G401.6 (cell line): ENCODE measurements around the gene ZNF580.
A peak's percentile ranks its signal among the peaks of the same experiment; 100 is the strongest.

Experiments used
- FAIRE-seq: peaks from 2 replicates; lab custom pipeline; 2012; peaks lifted over from hg19 to GRCh38; lab: Jason Lieb, UNC

Gene ZNF580

DNA sequence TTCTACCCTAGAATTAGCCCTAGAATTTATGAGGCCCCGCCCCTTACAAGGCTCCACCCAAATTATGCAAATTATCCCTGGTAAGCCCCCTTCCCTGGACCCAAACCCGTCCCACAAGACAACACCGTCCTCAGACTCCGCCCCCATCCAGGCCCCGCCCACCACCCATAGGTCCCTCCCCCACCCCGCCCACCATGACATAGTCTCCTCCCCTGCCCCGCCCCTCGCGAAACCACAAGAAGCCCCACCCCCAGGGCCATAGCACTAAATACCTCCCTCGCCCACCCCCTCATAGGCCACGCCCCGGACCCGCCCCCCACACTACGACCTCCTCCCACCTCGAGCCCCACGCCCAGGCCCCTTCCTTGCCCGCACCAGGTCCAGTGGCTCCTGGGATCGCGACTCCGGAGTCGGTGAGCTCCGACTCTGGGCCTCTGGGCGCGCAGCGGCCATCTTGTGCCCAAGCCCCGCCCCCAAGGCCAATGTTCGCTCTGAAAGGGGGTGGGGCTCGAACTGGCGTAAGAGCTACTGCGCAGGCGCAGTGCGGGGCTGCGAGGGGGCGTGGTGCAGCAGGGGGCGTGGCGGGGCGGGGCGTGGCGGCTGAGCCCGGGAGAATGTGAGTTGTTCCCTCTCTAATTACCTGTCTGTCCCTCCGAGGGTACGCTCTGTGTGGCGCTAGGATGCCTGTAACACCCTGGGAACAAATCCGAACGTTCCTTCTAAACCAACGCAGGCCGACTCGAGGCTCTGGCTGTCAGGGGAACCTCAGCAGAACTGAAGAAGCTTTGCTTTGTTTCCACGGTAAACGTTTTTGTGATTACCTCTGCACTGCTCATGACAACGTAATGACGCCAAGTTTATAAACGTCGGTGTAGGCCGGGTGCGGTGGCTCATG lies 16.4 kb upstream of the ZNF580 start, which contains the start of gene ZNF784:
TSS of gene ZNF784 (minus strand) at position 458 of the 895 bp plus-strand sequence. CDS start at position 453, 5 bp downstream.
- FAIRE-seq = peak; percentile 79

DNA sequence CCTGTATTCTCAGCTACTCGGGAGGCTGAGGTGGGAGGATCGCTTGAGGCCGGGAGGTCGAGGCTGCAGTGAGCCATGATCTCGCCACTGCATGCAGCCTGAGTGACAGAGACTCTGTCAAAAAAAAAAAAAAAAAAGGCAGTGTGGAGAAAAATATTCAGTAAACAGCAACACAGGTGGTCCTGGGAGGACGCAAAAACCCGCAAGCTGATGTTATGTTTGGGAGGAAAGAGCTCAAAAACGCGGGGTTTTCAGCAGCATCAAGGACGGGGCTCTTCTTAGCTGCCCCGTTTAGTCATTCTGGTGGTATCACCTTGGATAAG lies 15.8 kb upstream of the ZNF580 start:
- no peak for FAIRE-seq

DNA sequence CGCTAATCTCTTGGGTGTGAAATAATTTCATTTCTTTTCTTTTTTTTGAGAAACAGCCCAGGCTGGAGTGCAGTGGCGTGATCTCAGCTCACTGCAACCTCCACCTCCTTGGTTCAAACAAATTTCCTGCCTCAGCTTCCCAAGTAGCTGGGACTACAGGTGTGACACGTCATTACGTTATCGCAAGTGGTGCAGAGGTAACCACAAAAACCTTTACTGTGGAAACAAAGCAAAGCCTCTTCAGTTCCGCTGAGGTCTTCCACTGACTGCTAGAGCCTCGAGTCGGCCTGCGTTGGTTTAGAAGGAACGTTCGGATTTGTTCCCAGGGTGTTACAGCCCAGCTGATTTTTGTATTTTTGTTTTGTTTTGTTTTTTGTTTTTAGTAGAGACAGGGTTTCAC lies 14.5 kb upstream of the ZNF580 start:
- no peak for FAIRE-seq

DNA sequence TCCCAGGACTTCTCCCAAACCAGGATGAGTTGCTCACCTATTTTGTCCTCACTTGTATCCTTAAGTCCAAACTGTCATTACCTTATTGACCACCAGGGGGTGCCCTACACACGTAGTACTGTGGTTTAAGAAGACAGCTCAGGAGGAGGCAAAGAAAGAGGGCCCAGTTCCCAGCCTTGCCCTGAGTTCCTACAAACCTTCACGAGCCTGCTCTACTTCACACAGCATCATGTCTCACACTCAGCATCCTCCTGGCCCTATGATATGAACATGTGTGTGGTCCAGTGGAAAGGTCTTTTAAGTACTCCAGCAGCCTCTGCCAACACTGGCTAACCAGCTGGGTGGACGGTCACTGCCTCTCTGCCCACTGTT lies 8.4 kb upstream of the ZNF580 start:
- peak; percentile 80 for FAIRE-seq

DNA sequence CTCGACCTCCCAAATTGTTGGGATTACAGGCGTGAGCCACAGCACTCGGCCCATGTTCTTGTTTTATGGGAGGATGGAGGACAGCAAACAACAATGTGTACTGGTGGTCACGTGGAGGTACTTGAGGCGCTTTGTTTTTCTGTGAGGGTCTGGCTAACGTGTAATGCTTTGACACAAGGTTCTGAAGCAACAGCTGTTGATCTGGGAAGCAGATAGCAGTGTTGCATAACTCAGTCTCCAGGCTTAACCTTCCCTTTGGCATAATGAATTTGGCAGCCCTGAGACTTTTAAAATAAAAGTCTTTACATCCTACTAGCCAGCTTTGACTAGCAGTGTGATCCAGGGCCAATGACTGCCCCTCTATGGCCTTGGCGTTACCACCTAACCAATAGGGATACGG lies 6.9 kb upstream of the ZNF580 start:
- FAIRE-seq = no peak

DNA sequence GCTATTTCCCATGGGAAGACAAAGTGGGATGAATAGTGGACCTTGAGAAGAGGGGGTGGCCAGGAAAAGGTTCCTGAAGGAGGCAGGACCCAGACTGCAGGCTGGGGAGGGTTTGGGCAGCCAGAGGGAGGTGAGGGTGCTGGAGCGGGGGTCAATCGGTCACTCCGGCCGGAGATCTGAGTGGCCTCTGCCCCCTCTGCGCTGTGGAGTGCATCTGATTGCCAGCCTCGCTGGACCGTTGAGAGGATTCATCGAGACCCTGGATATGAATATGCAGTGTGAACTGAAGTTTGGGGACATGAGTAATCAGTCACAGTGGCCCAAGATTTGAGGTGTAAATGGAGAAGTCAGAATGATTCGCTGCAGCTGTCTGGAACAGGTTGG lies 5.5 kb upstream of the ZNF580 start:
- no peak for FAIRE-seq

DNA sequence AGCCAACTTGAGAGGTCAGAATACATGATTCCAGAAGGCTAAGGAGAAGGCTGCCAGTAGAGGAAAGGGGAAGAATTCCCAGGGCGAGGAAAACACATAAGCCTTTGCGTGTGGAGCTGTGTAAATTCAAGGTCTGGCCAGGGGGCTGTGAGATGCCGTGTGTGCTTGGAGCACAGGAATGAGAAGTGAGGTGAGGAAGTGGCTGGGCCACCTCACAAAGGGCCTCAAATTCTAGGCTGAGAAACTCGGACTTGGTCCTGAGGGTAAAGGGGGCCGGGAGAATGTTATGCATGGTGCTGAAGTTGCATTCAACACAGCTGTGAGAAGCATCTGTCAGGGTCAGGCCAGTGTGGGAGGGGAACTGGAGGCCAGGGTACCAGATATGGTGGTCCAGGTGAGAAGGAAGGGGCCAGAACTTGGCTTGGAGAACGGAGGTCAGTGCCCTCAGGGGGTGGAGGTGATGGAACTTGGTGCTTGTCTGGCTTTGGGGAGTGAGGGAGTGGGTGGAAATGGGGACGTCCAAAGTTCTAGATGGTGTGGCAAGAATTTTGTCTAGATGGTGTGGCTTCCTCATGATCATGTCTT lies 4.9 kb upstream of the ZNF580 start:
- FAIRE-seq = no peak

DNA sequence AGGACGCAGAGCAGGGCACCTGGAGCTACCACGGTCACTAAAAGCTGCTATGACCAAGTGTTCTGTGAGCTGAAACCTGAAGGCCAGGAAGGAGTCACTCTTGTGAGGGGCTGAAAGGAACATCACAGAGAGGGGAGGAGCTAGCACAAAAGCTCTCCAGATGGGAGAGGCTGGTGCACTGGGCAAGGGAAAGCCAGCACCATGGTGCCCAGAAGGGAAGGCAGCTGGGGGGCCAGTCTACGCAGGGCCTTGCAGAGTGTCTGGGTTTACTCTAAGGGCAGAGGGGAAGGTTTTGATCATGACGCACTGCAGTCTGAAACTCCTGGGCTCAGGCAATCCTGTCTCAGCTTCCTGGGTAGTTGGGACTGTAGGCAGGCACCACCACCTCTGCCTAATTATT lies 4.1 kb upstream of the ZNF580 start:
- FAIRE-seq = no peak

DNA sequence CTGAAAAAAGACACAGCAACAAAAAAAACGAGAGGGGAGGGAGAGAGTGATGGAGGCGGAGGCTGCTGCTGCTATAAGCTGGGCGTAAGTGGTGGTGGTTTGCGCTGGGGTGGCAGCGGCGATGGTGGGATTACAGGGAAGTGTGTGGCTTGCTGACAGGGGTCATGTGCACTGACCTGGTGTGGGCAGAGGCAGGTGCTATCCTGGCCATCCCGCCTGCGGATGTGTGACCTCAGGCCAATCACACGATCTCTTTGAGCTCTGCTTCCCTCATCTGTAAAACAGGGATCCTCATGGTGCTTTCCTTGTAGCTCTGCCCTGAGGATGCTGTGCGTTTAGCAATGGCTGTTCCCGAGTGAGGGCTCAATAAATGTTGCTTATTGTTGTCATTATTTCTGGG lies 3.3 kb upstream of the ZNF580 start:
- FAIRE-seq = no peak

DNA sequence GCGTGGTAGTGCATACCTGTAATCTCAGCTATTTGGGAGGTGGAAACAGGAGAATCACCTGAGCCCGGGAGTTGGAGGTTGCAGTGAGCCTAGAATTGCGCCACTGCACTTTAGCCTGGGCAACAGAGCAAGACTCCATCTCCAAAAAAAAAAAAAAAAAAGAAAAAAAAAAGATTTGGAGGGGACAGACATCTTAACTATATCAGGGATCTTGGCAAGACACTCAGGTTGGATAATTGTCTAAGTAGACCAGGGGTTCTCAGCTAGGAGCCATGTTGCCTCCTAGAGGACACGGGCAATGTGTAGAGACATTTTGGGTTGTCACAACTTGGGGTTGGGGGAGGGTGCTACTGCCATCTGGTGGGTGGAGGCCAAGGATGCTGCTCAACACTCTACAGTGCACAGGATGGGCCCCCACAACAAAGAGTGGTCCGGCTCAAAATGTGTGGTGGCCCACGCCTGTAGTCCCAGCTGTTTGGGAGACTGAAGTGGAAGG lies 1.9 kb upstream of the ZNF580 start:
- no peak for FAIRE-seq

DNA sequence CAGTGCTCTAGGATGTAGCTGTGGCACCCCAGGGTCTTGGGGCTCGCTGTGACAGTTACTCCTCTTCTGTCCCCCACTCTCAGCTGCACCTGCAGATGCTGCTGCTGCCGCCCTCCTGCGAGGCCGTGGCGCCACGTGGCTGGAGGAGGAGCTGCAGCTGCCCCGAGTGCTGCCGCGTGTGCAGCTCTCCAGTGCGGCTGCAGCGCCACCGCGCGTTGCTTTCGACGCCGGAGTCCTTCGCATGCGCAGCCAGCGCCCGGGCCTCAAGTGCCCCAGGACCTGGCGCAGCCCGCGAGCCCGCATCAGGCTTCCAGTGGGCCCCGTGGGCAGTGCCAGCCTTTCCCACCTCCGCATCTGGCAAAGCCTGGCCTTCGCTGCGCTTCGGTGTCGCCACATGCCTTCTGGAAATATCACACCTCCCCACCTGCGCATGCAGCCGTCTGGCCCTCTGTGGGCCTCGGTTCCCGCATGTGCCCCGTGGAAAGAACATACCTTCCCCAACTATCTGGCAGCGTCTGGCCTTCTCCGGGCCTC lies 692 bp upstream of the ZNF580 start:
- FAIRE-seq = no peak

DNA sequence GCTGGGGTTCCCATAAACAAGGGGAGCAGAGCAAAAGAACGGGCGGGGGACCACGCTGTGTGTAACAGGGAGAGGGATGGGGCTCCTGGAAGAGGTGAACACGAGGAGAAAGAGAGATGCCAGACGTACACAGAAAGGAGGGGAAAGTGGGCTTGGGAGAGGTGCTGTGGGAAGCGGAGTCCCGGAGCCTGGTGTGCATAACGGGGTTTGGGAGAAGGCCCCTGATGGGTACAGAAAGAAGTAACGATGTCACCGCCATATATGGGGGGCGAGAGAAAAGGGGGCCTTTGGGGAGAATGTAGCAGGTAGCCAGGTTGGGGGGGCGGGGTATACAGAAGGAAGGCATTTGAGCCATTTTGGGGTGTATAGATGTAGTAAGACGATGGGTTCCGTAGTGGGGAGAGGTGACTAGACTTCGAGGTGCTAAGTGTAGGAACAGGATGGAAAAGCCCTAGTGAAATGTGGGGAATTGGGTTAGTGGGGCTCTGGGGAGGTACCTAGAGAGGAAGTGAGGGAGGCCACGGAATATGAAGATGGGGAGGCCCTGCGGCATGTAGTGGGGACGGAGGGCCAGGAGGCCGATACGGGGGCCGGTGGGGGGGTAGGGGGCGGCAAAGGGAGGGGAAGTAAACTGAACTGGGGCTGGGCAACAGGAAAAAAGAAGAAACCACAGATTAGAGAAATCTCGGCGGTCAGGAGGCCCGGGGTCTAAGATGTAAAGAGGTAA lies 787 bp downstream of the ZNF580 start:
- FAIRE-seq = no peak

DNA sequence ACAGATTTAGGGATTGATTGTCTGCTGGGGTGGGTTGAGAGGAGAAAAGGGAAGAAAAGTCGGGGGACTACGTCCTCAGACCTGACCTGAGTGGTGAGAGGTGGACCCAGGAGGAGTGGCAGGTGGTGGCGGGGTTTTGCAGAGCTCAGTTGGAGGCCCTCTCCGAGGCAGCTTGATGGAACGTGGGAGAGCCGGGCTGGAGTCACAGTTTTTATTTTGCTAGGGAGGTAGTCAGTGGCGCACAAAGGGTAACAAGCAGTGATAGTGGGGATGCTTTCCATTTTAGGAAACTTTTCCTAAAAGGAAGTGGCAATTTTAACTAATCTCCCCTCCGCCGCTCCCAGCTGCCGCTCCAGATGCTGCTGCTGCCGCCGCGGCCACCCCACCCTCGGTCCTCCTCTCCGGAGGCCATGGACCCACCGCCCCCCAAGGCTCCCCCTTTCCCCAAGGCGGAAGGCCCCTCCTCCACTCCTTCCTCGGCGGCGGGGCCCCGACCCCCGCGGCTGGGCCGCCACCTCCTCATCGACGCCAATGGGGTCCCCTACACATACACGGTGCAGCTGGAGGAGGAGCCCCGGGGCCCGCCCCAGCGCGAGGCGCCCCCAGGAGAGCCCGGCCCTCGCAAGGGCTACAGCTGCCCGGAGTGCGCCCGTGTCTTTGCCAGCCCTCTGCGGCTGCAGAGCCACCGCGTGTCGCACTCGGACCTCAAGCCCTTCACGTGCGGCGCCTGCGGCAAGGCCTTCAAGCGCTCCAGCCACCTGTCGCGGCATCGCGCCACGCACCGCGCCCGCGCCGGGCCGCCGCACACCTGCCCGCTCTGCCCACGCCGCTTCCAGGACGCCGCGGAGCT lies 1.6 kb downstream of the ZNF580 start:
- FAIRE-seq = no peak

DNA sequence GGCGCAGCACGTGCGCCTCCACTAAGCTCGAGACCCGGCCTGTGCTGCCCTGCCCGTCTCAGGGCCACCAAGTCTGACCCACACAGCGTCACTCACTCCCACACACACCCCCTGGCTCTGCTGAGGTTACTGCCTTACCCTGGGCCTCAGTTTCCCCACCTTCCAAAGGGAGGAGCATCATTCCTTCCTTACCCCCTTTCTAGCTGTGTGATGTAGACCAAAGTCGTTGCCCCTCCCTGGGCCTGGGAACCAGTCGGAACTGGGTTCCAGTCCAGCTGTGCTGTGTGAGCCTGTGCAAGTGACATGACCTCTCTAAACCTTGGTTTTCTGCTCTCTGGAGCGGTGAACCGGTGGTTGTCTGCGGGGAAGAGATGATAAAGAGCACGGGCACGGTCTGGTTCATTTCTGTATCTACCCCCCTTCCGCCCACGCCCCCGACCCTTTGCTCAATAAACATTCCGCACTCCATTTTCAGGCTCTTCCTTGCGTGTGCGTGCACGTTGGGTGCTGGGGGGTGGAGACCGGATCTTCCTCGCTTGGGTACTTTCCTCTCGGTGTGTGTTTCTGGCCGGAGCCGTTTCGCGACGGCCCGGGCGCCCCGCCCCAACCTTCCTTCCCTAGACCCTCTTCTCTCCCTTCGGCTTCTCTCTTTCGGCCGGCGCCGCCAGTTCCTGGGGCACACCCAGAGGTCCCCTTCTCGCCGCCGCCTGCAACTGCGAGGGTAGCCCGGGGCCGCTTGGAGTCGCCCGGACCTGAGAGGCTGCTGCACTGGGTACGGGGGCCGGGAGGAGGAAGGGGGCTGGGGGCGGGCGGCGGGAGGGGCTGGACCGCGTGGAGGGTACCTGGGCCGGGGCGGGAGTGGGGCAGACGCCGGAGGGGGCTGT lies 2.4 kb downstream of the ZNF580 start, which contains the start of gene ZNF581:
TSS of gene ZNF581 (plus strand) at position 647 of the 884 bp plus-strand sequence. CDS start 923 bp downstream, outside the sequence.
- FAIRE-seq = peak; percentile 77

DNA sequence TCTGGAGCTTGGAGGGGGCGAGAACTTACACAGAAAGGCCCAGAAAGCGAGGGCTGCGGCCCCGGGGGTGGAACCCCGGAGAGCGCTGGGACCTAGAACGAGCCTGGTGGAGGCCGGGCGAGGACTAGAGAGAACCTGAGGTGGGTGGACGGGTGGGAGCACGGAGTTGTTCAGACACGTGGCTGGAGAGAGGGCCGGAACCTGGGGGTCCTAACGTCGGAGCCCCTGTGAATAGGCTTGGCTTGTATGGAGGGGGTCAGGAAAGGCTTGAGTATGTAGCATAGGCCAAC lies 3.0 kb downstream of the ZNF580 start:
- FAIRE-seq = no peak

DNA sequence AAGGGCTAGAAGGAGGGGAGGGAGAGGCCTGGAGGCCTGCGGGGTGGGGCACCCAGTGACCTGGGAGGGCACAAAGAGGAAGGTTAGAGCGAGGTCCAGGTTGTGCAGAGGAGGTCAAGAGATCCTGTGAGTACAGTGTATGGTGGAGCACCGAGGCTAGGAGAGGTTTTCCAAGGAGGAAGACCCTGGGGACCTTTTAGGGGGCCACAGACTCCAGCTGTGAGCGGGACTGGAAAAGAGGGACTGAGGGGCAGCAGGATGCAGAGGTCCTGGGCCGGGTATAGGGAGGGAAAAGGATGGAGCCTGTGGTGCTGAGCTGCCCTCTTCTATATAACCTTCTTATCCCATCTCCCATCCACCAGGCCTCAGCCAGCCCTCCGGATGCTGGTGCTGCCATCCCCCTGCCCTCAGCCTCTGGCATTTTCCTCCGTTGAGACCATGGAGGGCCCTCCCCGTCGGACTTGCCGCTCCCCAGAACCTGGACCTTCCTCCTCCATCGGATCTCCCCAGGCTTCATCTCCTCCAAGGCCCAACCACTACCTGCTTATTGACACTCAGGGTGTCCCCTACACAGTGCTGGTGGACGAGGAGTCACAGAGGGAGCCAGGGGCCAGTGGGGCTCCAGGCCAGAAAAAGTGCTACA lies 3.5 kb downstream of the ZNF580 start:
- FAIRE-seq = no peak

DNA sequence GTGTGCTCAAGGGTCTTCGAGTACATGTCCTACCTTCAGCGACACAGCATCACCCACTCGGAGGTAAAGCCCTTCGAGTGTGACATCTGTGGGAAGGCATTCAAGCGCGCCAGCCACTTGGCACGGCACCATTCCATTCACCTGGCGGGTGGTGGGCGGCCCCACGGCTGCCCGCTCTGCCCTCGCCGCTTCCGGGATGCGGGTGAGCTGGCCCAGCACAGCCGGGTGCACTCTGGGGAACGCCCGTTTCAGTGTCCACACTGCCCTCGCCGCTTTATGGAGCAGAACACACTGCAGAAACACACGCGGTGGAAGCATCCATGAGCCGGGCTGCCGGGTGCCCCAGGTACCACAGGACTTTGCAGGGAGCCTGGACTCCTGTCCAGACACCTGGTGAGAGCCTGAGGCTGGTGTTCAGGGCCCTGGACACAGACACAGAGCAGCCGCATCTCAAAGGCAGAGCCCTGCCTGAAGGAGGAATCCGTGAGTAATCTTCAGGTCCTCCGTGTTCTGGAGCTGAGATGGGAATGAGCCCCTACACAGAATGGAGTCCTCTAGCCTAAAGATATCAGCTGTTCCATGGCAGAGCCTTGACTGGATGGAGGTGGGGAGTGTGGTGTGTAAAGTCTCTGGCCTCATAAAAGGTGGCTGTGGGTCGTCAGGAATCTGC lies 4.2 kb downstream of the ZNF580 start:
- no peak for FAIRE-seq

DNA sequence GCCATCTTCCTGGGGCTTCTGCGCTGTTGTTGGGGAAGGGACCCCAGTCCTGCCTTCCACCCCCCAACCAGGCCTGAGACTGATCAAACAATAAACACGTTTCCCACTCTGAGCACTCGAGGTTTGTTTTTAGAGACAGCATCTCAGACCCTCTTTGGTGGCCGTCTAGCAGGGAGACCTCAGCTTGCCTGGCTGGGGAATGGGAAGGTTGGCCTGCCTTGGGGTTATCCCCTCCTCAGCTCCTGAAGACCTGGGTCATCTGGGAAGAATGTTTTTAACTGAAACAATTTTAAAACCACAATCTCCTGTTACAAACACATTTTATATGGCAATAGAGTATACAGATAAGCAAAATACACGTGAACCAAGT lies 4.7 kb downstream of the ZNF580 start:
- FAIRE-seq = no peak

DNA sequence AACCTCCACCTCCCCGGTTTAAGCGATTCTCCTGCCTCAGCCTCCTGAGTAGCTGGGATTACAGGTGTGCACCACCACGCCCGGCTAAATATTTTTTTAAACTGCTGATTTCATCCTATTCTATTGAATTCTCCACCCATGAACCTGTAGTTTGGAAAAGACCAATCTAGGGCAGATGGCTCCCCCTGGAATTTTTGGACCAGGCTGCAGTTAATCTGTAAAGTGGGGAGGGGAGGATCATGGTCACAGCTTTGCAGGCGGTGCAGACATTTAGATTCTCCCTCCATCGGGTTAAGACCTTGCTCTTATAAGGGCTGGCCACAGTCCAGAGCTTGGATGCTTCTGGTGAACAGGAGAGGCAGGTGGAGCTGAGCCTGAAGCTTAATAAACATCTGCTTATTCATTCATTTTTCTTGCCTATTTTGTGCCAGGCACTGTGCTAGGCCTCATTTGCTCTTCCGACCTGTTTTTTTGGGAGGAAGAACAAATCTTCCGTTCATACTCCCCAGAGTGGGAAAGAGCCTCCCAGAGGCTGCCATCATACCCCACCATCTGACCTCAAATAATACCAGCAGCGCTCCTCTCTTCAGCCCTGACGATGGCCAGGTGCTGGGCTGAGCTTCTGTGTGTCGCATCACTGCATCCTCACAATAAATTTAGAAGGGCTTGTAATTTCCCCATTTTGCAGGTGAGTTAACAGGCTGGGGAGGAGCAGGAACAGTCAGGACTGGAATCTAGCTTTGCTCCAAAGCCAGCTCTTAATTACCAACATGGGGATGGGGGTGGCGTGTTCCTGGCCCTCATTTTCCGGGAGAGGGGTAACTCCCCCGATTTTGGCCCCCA lies 6.3 kb downstream of the ZNF580 start:
- no peak for FAIRE-seq
